ENCODE data around the gene SLC10A7. TPM values are rescaled to one million over a fixed set of nuclear protein-coding genes. Genes with fewer than 3 reads are reported as not detected.

The SLC10A7 gene
- total RNA-seq, 4 donors from 2014 or later = 5.6 to 12.8 (median 6.8) TPM

- H3K36me3 ChIP-seq = peaks cover 0 to 4% of the 10 kb centered on the region in 2 donors
- H3K9me3 ChIP-seq = no peaks in the 10 kb centered on the region
- ATAC-seq = no peak
- H3K27ac ChIP-seq = no peak overlapping the region
- no peak overlapping the region for H3K4me3 ChIP-seq
- no peak for TF ChIP-seq EP300 (IDR thresholded peaks at IDR 0.05)
- no peak for TF ChIP-seq POLR2A (IDR thresholded peaks at IDR 0.05)
- TF ChIP-seq CTCF (IDR thresholded peaks at IDR 0.05) = no peak
- TF ChIP-seq POLR2AphosphoS5 (IDR thresholded peaks at IDR 0.05) = no peak
- H3K27me3 ChIP-seq = no peaks in the 10 kb centered on the region
- no peaks in the 10 kb centered on the region for H3K4me1 ChIP-seq
Observed at GRCh38 chr4:146263793-146264192, 257.9 kb downstream of the SLC10A7 start.

- TF ChIP-seq CTCF (IDR thresholded peaks at IDR 0.05) (no peak), EP300 (IDR thresholded peaks at IDR 0.05) (no peak), POLR2A (IDR thresholded peaks at IDR 0.05) (no peak), POLR2AphosphoS5 (IDR thresholded peaks at IDR 0.05) (no peak)
- Histone ChIP-seq H3K27me3 (no peaks in the 10 kb centered on the region), H3K4me3 (no peak overlapping the region), H3K36me3 (peaks cover 0 to 20% of the 10 kb centered on the region in 2 donors), H3K27ac (no peak overlapping the region), H3K9me3 (no peaks in the 10 kb centered on the region), H3K4me1 (no peaks in the 10 kb centered on the region)
- ATAC-seq = no peak
- WGBS, 2 donors (ENCODE audit: low coverage in 1 of 2) = 100% methylated on average over 2 of the region's 2 CpGs; no CpG with 5 or more reads in 1 of the 2 donors
Observed at GRCh38 chr4:146261041-146261440, 260.7 kb downstream of the SLC10A7 start.

GRCh38 chr4:146260521-146260920 is 261.2 kb downstream of the SLC10A7 start:
- WGBS, 2 donors (ENCODE audit: low coverage in 1 of 2) = 85% methylated on average over 1 of the region's 4 CpGs; no CpG with 5 or more reads in 1 of the 2 donors
- H3K27me3 ChIP-seq = no peaks in the 10 kb centered on the region
- H3K27ac ChIP-seq = no peak overlapping the region
- no peak overlapping the region for H3K4me3 ChIP-seq
- peaks cover 0 to 25% of the 10 kb centered on the region in 2 donors for H3K36me3 ChIP-seq
- H3K9me3 ChIP-seq = no peaks in the 10 kb centered on the region
- TF ChIP-seq POLR2AphosphoS5 (IDR thresholded peaks at IDR 0.05) = no peak
- TF ChIP-seq EP300 (IDR thresholded peaks at IDR 0.05) = no peak
- no peak for TF ChIP-seq CTCF (IDR thresholded peaks at IDR 0.05)
- no peak for ATAC-seq
- H3K4me1 ChIP-seq = no peaks in the 10 kb centered on the region

- Histone ChIP-seq H3K36me3 (peaks cover 0 to 28% of the 10 kb centered on the region in 2 donors), H3K4me3 (no peak overlapping the region), H3K9me3 (no peaks in the 10 kb centered on the region), H3K27ac (no peak overlapping the region), H3K27me3 (no peaks in the 10 kb centered on the region), H3K4me1 (no peaks in the 10 kb centered on the region)
- TF ChIP-seq POLR2AphosphoS5 (IDR thresholded peaks at IDR 0.05) = no peak
- no peak for TF ChIP-seq CTCF (IDR thresholded peaks at IDR 0.05)
- no peak for TF ChIP-seq EP300 (IDR thresholded peaks at IDR 0.05)
- no peak for TF ChIP-seq POLR2A (IDR thresholded peaks at IDR 0.05)
- ATAC-seq = no peak
- 90 to 100% methylated on average over 1 of the region's 1 CpG for WGBS, 2 donors (ENCODE audit: low coverage in 1 of 2)
Observed at GRCh38 chr4:146257511-146257910, 264.2 kb downstream of the SLC10A7 start.

GRCh38 chr4:146256328-146256727 is 265.4 kb downstream of the SLC10A7 start:
- Histone ChIP-seq H3K4me1 (no peaks in the 10 kb centered on the region), H3K9me3 (no peaks in the 10 kb centered on the region), H3K36me3 (peaks cover 0 to 28% of the 10 kb centered on the region in 2 donors), H3K4me3 (no peak overlapping the region), H3K27me3 (no peaks in the 10 kb centered on the region), H3K27ac (no peak overlapping the region)
- no peak for ATAC-seq
- 20 to 50% methylated on average over 1 of the region's 1 CpG for WGBS, 2 donors (ENCODE audit: low coverage in 1 of 2)
- TF ChIP-seq POLR2AphosphoS5 (IDR thresholded peaks at IDR 0.05) (no peak), CTCF (IDR thresholded peaks at IDR 0.05) (no peak), POLR2A (IDR thresholded peaks at IDR 0.05) (no peak), EP300 (IDR thresholded peaks at IDR 0.05) (no peak)
